Esophagus squamous epithelium (tissue), 4 donors: ENCODE results near the gene ELOVL7.

Source experiments
- POLR2A ChIP-seq, 4 donors: fragments of 450-650 bp; IDR thresholded peaks; one replicate each; pipeline ENCODE4 v1.6.1; 2017; ENCODE audit warnings: antibody characterized with exemption in 4 of 4, mild to moderate bottlenecking in 4 of 4, moderate library complexity in 3 of 4
- TF ChIP-seq, protein P1 (sequence below), 6 experiments: fragments of 450-650 bp in 4 of 6; fragments of 200-600 bp in 2 of 6; sonication (generic) in 2 of 6; IDR thresholded peaks; one replicate each; pipeline ENCODE4 v1.5.1; 2016 to 2019; ENCODE audit warnings: antibody characterized with exemption in 6 of 6, mild to moderate bottlenecking in 4 of 6, moderate library complexity in 4 of 6

GRCh38 chr5:60833520-60833919, 10.5 kb downstream of the ELOVL7 start:
- TF ChIP-seq, protein P1, sequence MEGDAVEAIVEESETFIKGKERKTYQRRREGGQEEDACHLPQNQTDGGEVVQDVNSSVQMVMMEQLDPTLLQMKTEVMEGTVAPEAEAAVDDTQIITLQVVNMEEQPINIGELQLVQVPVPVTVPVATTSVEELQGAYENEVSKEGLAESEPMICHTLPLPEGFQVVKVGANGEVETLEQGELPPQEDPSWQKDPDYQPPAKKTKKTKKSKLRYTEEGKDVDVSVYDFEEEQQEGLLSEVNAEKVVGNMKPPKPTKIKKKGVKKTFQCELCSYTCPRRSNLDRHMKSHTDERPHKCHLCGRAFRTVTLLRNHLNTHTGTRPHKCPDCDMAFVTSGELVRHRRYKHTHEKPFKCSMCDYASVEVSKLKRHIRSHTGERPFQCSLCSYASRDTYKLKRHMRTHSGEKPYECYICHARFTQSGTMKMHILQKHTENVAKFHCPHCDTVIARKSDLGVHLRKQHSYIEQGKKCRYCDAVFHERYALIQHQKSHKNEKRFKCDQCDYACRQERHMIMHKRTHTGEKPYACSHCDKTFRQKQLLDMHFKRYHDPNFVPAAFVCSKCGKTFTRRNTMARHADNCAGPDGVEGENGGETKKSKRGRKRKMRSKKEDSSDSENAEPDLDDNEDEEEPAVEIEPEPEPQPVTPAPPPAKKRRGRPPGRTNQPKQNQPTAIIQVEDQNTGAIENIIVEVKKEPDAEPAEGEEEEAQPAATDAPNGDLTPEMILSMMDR (IDR thresholded peaks at IDR 0.05): no peak
- TF ChIP-seq POLR2A (IDR thresholded peaks at IDR 0.05): no peak
